Endothelial cell (in vitro differentiated cells): ENCODE measurements around the gene E2F2. TPM values are rescaled to one million over a fixed set of nuclear protein-coding genes. Genes with fewer than 3 reads are reported as not detected.

Experiments
- DNase-seq: peaks from one replicate; pipeline ENCODE4 v3.0.0; 2021; ENCODE audit warnings: low spot score
- H3K27ac Mint-ChIP-seq: one replicate; pipeline ENCODE4 v1.8.0; 2021; ENCODE audit warnings: mixed read lengths, inconsistent platforms; ENCODE audit not compliant: unreplicated experiment
- H3K27me3 Mint-ChIP-seq: one replicate; pipeline ENCODE4 v1.8.0; 2021; ENCODE audit warnings: mild to moderate bottlenecking, moderate library complexity, mixed read lengths, inconsistent platforms; ENCODE audit not compliant: unreplicated experiment
- H3K36me3 Mint-ChIP-seq: one replicate; pipeline ENCODE4 v1.8.0; 2021; ENCODE audit warnings: mild to moderate bottlenecking, low read depth, mixed read lengths, inconsistent platforms; ENCODE audit not compliant: unreplicated experiment
- H3K4me1 Mint-ChIP-seq: one replicate; pipeline ENCODE4 v1.8.0; 2021; ENCODE audit warnings: mild to moderate bottlenecking, mixed read lengths, inconsistent platforms; ENCODE audit not compliant: unreplicated experiment
- H3K4me3 Mint-ChIP-seq: one replicate; pipeline ENCODE4 v1.8.0; 2021; ENCODE audit warnings: mild to moderate bottlenecking, mixed read lengths, inconsistent platforms; ENCODE audit not compliant: unreplicated experiment
- H3K9me3 Mint-ChIP-seq: one replicate; pipeline ENCODE4 v1.8.0; 2021; ENCODE audit warnings: mixed read lengths, inconsistent platforms; ENCODE audit not compliant: unreplicated experiment
- CTCF ChIP-seq: fragments of 200-600 bp; sonication (generic); IDR thresholded peaks from one replicate; pipeline ENCODE4 v1.5.0; 2021; ENCODE audit warnings: antibody characterized with exemption; ENCODE audit not compliant: unreplicated experiment
- total RNA-seq: library from RNA; stranded (reverse); fragmentation: NEBNext Ultra II Directional; extraction: Animal tissue kit (Norgen Biotek cat#: 25700); gene quantifications from one replicate; pipeline ENCODE4 v1.2.1, GENCODE V29; 2021; ENCODE audit not compliant: unreplicated experiment

E2F2 gene
- total RNA-seq, 1 donor from 2014 or later: 0.69 TPM

- Mint-ChIP-seq H3K36me3 (peaks cover 9% of the 10 kb centered on the region), H3K4me1 (peaks cover 62% of the 10 kb centered on the region), H3K4me3 (peak overlapping the region; percentile 94), H3K27ac (peak overlapping the region; percentile 70), H3K27me3 (peaks cover 9% of the 10 kb centered on the region), H3K9me3 (no peaks in the 10 kb centered on the region)
- no peak for TF ChIP-seq CTCF
- no peak for DNase-seq
Measured at GRCh38 chr1:23556635-23557470, 25.8 kb upstream of the E2F2 start.

- peak; percentile 29 for DNase-seq
- Mint-ChIP-seq H3K9me3 (no peaks in the 10 kb centered on the region), H3K27me3 (peaks cover 8% of the 10 kb centered on the region), H3K27ac (peak overlapping the region; percentile 88), H3K4me3 (peak overlapping the region; percentile 94), H3K36me3 (peaks cover 9% of the 10 kb centered on the region), H3K4me1 (peaks cover 55% of the 10 kb centered on the region)
- TF ChIP-seq CTCF: no peak
Measured at GRCh38 chr1:23555986-23556634, 25.1 kb upstream of the E2F2 start.

- peak overlapping the region; percentile 89 for H3K4me3 Mint-ChIP-seq
- no peaks in the 10 kb centered on the region for H3K9me3 Mint-ChIP-seq
- H3K27ac Mint-ChIP-seq: peak overlapping the region; percentile 88
- TF ChIP-seq CTCF: no peak
- H3K27me3 Mint-ChIP-seq: peaks cover 7% of the 10 kb centered on the region
- peaks cover 48% of the 10 kb centered on the region for H3K4me1 Mint-ChIP-seq
- no peak for DNase-seq
- peaks cover 9% of the 10 kb centered on the region for H3K36me3 Mint-ChIP-seq
Measured at GRCh38 chr1:23555270-23555985, 24.4 kb upstream of the E2F2 start.

- peaks cover 41% of the 10 kb centered on the region for H3K4me1 Mint-ChIP-seq
- TF ChIP-seq CTCF: no peak
- H3K27me3 Mint-ChIP-seq: peaks cover 4% of the 10 kb centered on the region
- peak overlapping the region; percentile 89 for H3K4me3 Mint-ChIP-seq
- peak; percentile 93 for DNase-seq
- no peaks in the 10 kb centered on the region for H3K9me3 Mint-ChIP-seq
- peaks cover 9% of the 10 kb centered on the region for H3K36me3 Mint-ChIP-seq
- peak overlapping the region; percentile 89 for H3K27ac Mint-ChIP-seq
Measured at GRCh38 chr1:23554481-23555269, 23.6 kb upstream of the E2F2 start.
